NB4 (cell line): ENCODE results near the gene CRTAC1.

Experiments used
- DNase-seq: peaks from one replicate; pipeline ENCODE4 v3.0.0; 2010; ENCODE audit warnings: low read depth
- H3K4me3 ChIP-seq: one replicate; pipeline ENCODE4 v1.5.1; 2011; ENCODE audit warnings: mild to moderate bottlenecking, low read depth, low read length, moderate library complexity
- CTCF ChIP-seq: IDR thresholded peaks from one replicate; pipeline ENCODE4 v1.5.1; 2012; ENCODE audit warnings: low read depth, low read length
- MAX ChIP-seq: IDR thresholded peaks from 2 replicates; pipeline ENCODE4 v1.6.1; 2011; ENCODE audit warnings: low read depth, low read length
- MYC ChIP-seq: IDR thresholded peaks from 2 replicates; pipeline ENCODE4 v1.6.1; 2011; ENCODE audit warnings: low read depth, low read length
- POLR2A ChIP-seq: IDR thresholded peaks from 2 replicates; pipeline ENCODE4 v1.6.1; 2011; ENCODE audit warnings: mild to moderate bottlenecking; ENCODE audit not compliant: insufficient read length; ENCODE audit errors: extremely low read depth

Gene CRTAC1

GRCh38 chr10:97901381-97901780 lies 129.0 kb downstream of the CRTAC1 start:
- no peak overlapping the region for H3K4me3 ChIP-seq
- no peak for DNase-seq
- TF ChIP-seq POLR2A, result no peak

- no peak overlapping the region for H3K4me3 ChIP-seq
- TF ChIP-seq POLR2A, result no peak
- no peak for TF ChIP-seq MYC
- TF ChIP-seq MAX, result no peak
- no peak for TF ChIP-seq CTCF
- DNase-seq, result no peak
These were observed 132.0 kb downstream of the CRTAC1 start for GRCh38 chr10:97898429-97898828.

- no peak for DNase-seq
- no peak overlapping the region for H3K4me3 ChIP-seq
- TF ChIP-seq MYC, result no peak
- TF ChIP-seq CTCF, result no peak
- no peak for TF ChIP-seq MAX
- TF ChIP-seq POLR2A, result no peak
These were observed 133.6 kb downstream of the CRTAC1 start for GRCh38 chr10:97896756-97897358.

GRCh38 chr10:97895915-97896314 lies 134.5 kb downstream of the CRTAC1 start:
- no peak for TF ChIP-seq POLR2A
- TF ChIP-seq MYC, result no peak
- no peak for TF ChIP-seq MAX
- no peak for TF ChIP-seq CTCF
- H3K4me3 ChIP-seq, result no peak overlapping the region
- DNase-seq, result no peak

- DNase-seq, result no peak
- TF ChIP-seq MAX (no peak), CTCF (no peak), MYC (no peak), POLR2A (no peak)
- H3K4me3 ChIP-seq, result no peak overlapping the region
These were observed 135.3 kb downstream of the CRTAC1 start for GRCh38 chr10:97895084-97895483.

- no peak for DNase-seq
- no peak overlapping the region for H3K4me3 ChIP-seq
- TF ChIP-seq MAX, result no peak
- no peak for TF ChIP-seq MYC
- TF ChIP-seq POLR2A, result no peak
- no peak for TF ChIP-seq CTCF
These were observed 136.3 kb downstream of the CRTAC1 start for GRCh38 chr10:97894092-97894491.
